HepG2 (cell line): ENCODE results near the gene KLRD1. TPM values are rescaled to one million over a fixed set of nuclear protein-coding genes. Genes with fewer than 3 reads are reported as not detected.

Source experiments
- ATAC-seq: fragments of 200-7000 bp; cut with Tn5 transposase; 3 replicates; pipeline ENCODE4 v1.9.1; 2020; ENCODE audit warnings: mild to moderate bottlenecking, moderate library complexity
- BruUV-seq: library from RNA; stranded (reverse); fragments of 400-500 nt; replicated peaks from 2 replicates; lab custom pipeline; 2021; lab: Mats Ljungman, UMichigan
- CTCF ChIA-PET: fragments of 300-600 bp; formaldehyde crosslinking; extraction: SDS; loops from one replicate; lab custom pipeline; 2021; ENCODE audit warnings: low total read pairs, inconsistent platforms, low intra/inter-chr PET ratio; lab: Yijun Ruan, JAX
- POLR2A ChIA-PET: fragments of 350-600 bp; sonication (Branson Sonifier 250); formaldehyde crosslinking; loops from one replicate; lab custom pipeline; 2020; ENCODE audit warnings: antibody characterized with exemption, inconsistent platforms; lab: Yijun Ruan, JAX
- DNase-seq: peaks from one replicate; pipeline ENCODE4 v3.0.0-alpha.2; 2015; ENCODE audit warnings: low spot score
- FAIRE-seq: peaks from 3 replicates; lab custom pipeline; 2011; peaks lifted over from hg19 to GRCh38; lab: Jason Lieb, UNC
- H2AFZ ChIP-seq: one replicate; pipeline ENCODE4 v1.6.1; 2011; ENCODE audit warnings: low read length, inconsistent platforms
- H3K27ac ChIP-seq: fragments of 300-600 bp; 3 replicates; pipeline ENCODE4 v1.8.0; 2011; ENCODE audit warnings: mixed run types, mild to moderate bottlenecking, mixed read lengths, low read length, inconsistent platforms; ENCODE audit not compliant: insufficient read depth; ENCODE audit errors: extremely low read length
- H3K27me3 ChIP-seq, 2 experiments: fragments of 200-600 bp in 1 of 2; 2 replicates in 1 of 2; 3 replicates in 1 of 2; pipeline versions ENCODE4 v1.6.0 to v1.8.0; 2011; ENCODE audit warnings: low read length in 2 of 2, mild to moderate bottlenecking in 2 of 2, moderate library complexity in 2 of 2, inconsistent platforms in 1 of 2; ENCODE audit not compliant: insufficient read depth in 2 of 2, control insufficient read depth in 1 of 2
- H3K36me3 ChIP-seq, 2 experiments: fragments of 200-600 bp in 1 of 2; replicated peaks in 1 of 2; 2 replicates in 1 of 2; 3 replicates in 1 of 2; pipeline versions ENCODE4 v1.5.1 to v1.8.0; 2011; ENCODE audit warnings: low read length in 2 of 2, inconsistent platforms in 1 of 2; ENCODE audit not compliant: insufficient read depth in 2 of 2, control insufficient read depth in 1 of 2
- H3K4me1 ChIP-seq: 2 replicates; pipeline ENCODE4 v1.5.1; 2012; ENCODE audit warnings: low read length, inconsistent platforms; ENCODE audit not compliant: insufficient read depth
- H3K4me2 ChIP-seq: 2 replicates; pipeline ENCODE4 v1.6.0; 2011; ENCODE audit warnings: low read depth, low read length, inconsistent platforms
- H3K4me3 ChIP-seq, 3 experiments: fragments of 200-600 bp in 1 of 3; sonication (generic), shearing (Covaris generic) in 1 of 3; replicated peaks in 1 of 3; 2 replicates each; pipeline ENCODE4 v1.5.1; 2011 to 2016; ENCODE audit warnings: low read length in 3 of 3, inconsistent platforms in 2 of 3, low read depth in 2 of 3, mild to moderate bottlenecking in 2 of 3, control low read depth in 1 of 3, mixed read lengths in 1 of 3; ENCODE audit not compliant: insufficient read depth in 1 of 3
- H3K79me2 ChIP-seq: one replicate; pipeline ENCODE4 v1.6.1; 2011; ENCODE audit warnings: low read length, inconsistent platforms; ENCODE audit not compliant: insufficient read depth
- H3K9ac ChIP-seq: 2 replicates; pipeline ENCODE4 v1.6.0; 2011; ENCODE audit warnings: mild to moderate bottlenecking, low read depth, low read length, inconsistent platforms; ENCODE audit not compliant: insufficient read depth
- H3K9me3 ChIP-seq: 2 replicates; pipeline ENCODE4 v1.5.1; 2012; ENCODE audit warnings: mild to moderate bottlenecking, low read length
- H4K20me1 ChIP-seq: 2 replicates; pipeline ENCODE4 v1.6.0; 2011; ENCODE audit warnings: inconsistent platforms, mild to moderate bottlenecking, low read length, moderate library complexity; ENCODE audit not compliant: insufficient read depth
- DMAP1 ChIP-seq: IDR thresholded peaks from 2 replicates; pipeline ENCODE4 v1.6.1; 2016
- KLF16 ChIP-seq, 2 experiments: sonication (generic) in 1 of 2; formaldehyde crosslinking in 1 of 2; IDR thresholded peaks; 2 replicates each; pipeline versions ENCODE4 v1.6.1 to v1.8.0; 2016 to 2023; ENCODE audit warnings: missing genetic modification reagents in 2 of 2, missing compliant biosample characterization in 1 of 2
- NR2F6 ChIP-seq, 2 experiments: IDR thresholded peaks; 2 replicates each; pipeline ENCODE4 v1.6.1; 2016; ENCODE audit warnings: antibody characterized with exemption in 1 of 2, mild to moderate bottlenecking in 1 of 2
- REL ChIP-seq: sonication (generic); formaldehyde crosslinking; conservative IDR thresholded peaks from 2 replicates; pipeline ENCODE4 v1.8.0; 2022; ENCODE audit warnings: mild to moderate bottlenecking, missing genetic modification reagents, moderate library complexity
- SP2 ChIP-seq: sonication (generic); formaldehyde crosslinking; IDR thresholded peaks from 2 replicates; pipeline ENCODE4 v1.5.1; 2020; ENCODE audit warnings: mild to moderate bottlenecking, missing genetic modification reagents
- TRIM24 ChIP-seq: sonication (generic); formaldehyde crosslinking; IDR thresholded peaks from 2 replicates; pipeline ENCODE4 v1.8.0; 2022; ENCODE audit warnings: mild to moderate bottlenecking, missing genetic modification reagents
- YY1 ChIP-seq: IDR thresholded peaks from 2 replicates; pipeline ENCODE4 v1.6.1; 2011; ENCODE audit warnings: low read length, low read depth, moderate library complexity, mild to moderate bottlenecking; ENCODE audit not compliant: insufficient read depth, insufficient replicate concordance
- ZFYVE20 ChIP-seq: sonication (generic); formaldehyde crosslinking; IDR thresholded peaks from 2 replicates; pipeline ENCODE4 v1.8.0; 2023; ENCODE audit warnings: low read depth, mild to moderate bottlenecking, moderate library complexity, missing genetic modification reagents, borderline replicate concordance
- ZNF33B ChIP-seq: sonication (generic); formaldehyde crosslinking; IDR thresholded peaks from 2 replicates; pipeline ENCODE4 v1.5.1; 2020; ENCODE audit warnings: mild to moderate bottlenecking, missing genetic modification reagents
- ZNF776 ChIP-seq: sonication (generic); formaldehyde crosslinking; IDR thresholded peaks from 2 replicates; pipeline ENCODE4 v1.4.0; 2020; ENCODE audit warnings: mild to moderate bottlenecking, missing genetic modification reagents
- ZNF781 ChIP-seq: sonication (generic); formaldehyde crosslinking; IDR thresholded peaks from 2 replicates; pipeline ENCODE4 v1.5.1; 2020; ENCODE audit warnings: borderline replicate concordance, mild to moderate bottlenecking, missing genetic modification reagents; ENCODE audit errors: not compliant biosample characterization
- WGBS: methylation state at CpG from one replicate; pipeline ENCODE4 v1.1.6; 2017; ENCODE audit warnings: low lambda C conversion rate; 5-methylcytosine and 5-hydroxymethylcytosine counted together
- in situ Hi-C: cut with HindIII; loops from 2 replicates; pipeline ENCODE4 v1.10.0; 2017; ENCODE audit warnings: low pct_unique_long_range_greater_than_20kb; ENCODE audit not compliant: extremely low pct_ligation_motif_present
- intact Hi-C: fragments of 100-400 bp; cut with micrococcal nuclease; formaldehyde crosslinking; loops from one replicate; pipeline ENCODE4 v1.10.0; 2022; ENCODE audit not compliant: unreplicated experiment
- polyA plus RNA-seq, 8 experiments: library from polyadenylated mRNA; depleted of rRNA in 3 of 8; stranded (reverse) in 7 of 8; unstranded in 1 of 8; fragments of >200 nt; fragmentation: Illumina TruSeq in 4 of 8; extraction: Trizol in 4 of 8; gene quantifications; 2 replicates each; pipeline versions ENCODE4 v1.2.1 to v1.2.3, GENCODE V29; 2011 to 2016; ENCODE audit warnings: low read depth in 4 of 8, missing spikeins in 1 of 8, mixed read lengths in 1 of 8; ENCODE audit not compliant: insufficient read depth in 1 of 8
- total RNA-seq, 5 experiments: library from RNA; depleted of rRNA; stranded (reverse); fragments of >200 nt; fragmentation: Illumina TruSeq; extraction: Trizol; gene quantifications; 2 replicates each; pipeline ENCODE4 v1.2.3, GENCODE V29; 2016; ENCODE audit warnings: low read depth in 1 of 5
- TF ChIP-seq, protein P1 (sequence below): sonication (generic); formaldehyde crosslinking; IDR thresholded peaks from 2 replicates; pipeline ENCODE4 v1.5.1; 2020; ENCODE audit warnings: mild to moderate bottlenecking, missing genetic modification reagents, moderate library complexity
- TF ChIP-seq, protein P2 (sequence below): sonication (generic); formaldehyde crosslinking; IDR thresholded peaks from 2 replicates; pipeline ENCODE4 v1.8.1; 2022; ENCODE audit warnings: low read depth, mild to moderate bottlenecking, missing genetic modification reagents
- TF ChIP-seq, protein P3 (sequence below): sonication (generic); formaldehyde crosslinking; IDR thresholded peaks from 2 replicates; pipeline ENCODE4 v1.5.0; 2020; ENCODE audit warnings: missing genetic modification reagents
- TF ChIP-seq, protein P4 (sequence below): sonication (generic); formaldehyde crosslinking; IDR thresholded peaks from 2 replicates; pipeline ENCODE4 v1.8.1; 2023; ENCODE audit warnings: mild to moderate bottlenecking, moderate library complexity, missing genetic modification reagents
- TF ChIP-seq, protein P5 (sequence below): sonication (generic); formaldehyde crosslinking; IDR thresholded peaks from 2 replicates; pipeline ENCODE4 v1.4.0; 2020; ENCODE audit warnings: missing genetic modification reagents, mild to moderate bottlenecking, borderline replicate concordance

KLRD1 gene
- total and polyA plus RNA-seq, 2 of the 13 experiments (the other 11 are each of a cell fraction or from before 2014, with no cell fraction given): 0.01 TPM; not detected in 1

DNA sequence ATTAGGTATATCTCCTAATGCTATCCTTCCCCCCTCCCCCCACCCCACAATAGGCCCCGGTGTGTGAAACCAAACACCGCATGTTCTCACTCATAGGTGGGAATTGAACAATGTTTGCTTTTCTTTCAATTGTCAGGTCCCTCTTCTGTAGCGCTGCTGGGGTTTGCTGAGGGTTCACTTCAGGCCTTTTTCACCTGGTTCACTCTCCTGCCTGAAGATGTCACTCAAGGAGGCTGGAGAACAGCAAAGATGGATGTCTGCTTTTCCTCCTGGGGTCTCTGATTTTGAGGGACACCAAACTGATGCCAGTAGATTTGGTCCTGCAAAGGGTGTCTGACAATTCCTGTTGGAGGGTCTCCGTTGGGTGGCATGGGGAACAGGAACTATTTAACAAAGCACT, 46.4 kb downstream of the KLRD1 start (continued):
- no peak for TF ChIP-seq NR2F6 (IDR thresholded peaks at IDR 0.05)
- TF ChIP-seq NR2F6 (CRISPR knock-in tag; IDR thresholded peaks at IDR 0.05): no peak

DNA sequence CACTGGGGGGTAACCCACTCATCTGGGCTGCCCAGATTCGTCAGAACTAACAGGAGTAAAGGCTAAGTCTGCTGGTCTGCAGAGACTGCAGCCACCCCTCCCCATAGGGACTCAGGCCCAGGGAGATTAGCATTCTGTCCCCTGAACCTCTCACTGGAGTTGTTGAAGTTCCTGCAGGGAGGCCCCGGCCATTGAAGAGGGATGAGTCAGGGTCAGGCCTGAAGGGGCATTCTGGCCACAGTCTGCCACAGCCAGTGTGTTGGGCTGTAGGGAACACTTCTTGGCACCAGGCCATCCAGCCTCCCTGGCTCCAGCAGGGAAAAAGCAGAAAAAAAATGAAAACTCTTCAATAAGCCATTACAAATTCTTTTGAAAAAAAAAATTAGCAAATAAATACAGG, 46.8 kb downstream of the KLRD1 start:
- FAIRE-seq (no peak), DNase-seq (peak; percentile 19), ATAC-seq (no peak)
- Histone ChIP-seq H2AFZ (no peak overlapping the region), H3K27ac (no peak overlapping the region), H3K4me3 (no peak overlapping the region), H3K36me3 (no peaks in the 10 kb centered on the region), H4K20me1 (no peaks in the 10 kb centered on the region), H3K79me2 (no peaks in the 10 kb centered on the region), H3K9me3 (no peaks in the 10 kb centered on the region), H3K4me2 (no peak overlapping the region), H3K27me3 (no peaks in the 10 kb centered on the region), H3K4me1 (no peaks in the 10 kb centered on the region), H3K9ac (no peak overlapping the region)
- intact Hi-C loops: no loop called here
- in situ Hi-C loops: no loop called here
- WGBS: 0% methylated on average over 2 of the region's 2 CpGs
- ChIA-PET CTCF (no interaction called here), POLR2A (no interaction called here)
- BruUV-seq: no TSS peak
- TF ChIP-seq ZNF33B (CRISPR knock-in tag): no peak
- TF ChIP-seq, protein P1, sequence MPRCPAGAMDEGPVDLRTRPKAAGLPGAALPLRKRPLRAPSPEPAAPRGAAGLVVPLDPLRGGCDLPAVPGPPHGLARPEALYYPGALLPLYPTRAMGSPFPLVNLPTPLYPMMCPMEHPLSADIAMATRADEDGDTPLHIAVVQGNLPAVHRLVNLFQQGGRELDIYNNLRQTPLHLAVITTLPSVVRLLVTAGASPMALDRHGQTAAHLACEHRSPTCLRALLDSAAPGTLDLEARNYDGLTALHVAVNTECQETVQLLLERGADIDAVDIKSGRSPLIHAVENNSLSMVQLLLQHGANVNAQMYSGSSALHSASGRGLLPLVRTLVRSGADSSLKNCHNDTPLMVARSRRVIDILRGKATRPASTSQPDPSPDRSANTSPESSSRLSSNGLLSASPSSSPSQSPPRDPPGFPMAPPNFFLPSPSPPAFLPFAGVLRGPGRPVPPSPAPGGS: no peak
- no peak for TF ChIP-seq ZNF781
- no peak for TF ChIP-seq TRIM24 (CRISPR knock-in tag)
- TF ChIP-seq KLF16 (CRISPR knock-in tag; IDR thresholded peaks at IDR 0.05): no peak
- TF ChIP-seq, protein P2, sequence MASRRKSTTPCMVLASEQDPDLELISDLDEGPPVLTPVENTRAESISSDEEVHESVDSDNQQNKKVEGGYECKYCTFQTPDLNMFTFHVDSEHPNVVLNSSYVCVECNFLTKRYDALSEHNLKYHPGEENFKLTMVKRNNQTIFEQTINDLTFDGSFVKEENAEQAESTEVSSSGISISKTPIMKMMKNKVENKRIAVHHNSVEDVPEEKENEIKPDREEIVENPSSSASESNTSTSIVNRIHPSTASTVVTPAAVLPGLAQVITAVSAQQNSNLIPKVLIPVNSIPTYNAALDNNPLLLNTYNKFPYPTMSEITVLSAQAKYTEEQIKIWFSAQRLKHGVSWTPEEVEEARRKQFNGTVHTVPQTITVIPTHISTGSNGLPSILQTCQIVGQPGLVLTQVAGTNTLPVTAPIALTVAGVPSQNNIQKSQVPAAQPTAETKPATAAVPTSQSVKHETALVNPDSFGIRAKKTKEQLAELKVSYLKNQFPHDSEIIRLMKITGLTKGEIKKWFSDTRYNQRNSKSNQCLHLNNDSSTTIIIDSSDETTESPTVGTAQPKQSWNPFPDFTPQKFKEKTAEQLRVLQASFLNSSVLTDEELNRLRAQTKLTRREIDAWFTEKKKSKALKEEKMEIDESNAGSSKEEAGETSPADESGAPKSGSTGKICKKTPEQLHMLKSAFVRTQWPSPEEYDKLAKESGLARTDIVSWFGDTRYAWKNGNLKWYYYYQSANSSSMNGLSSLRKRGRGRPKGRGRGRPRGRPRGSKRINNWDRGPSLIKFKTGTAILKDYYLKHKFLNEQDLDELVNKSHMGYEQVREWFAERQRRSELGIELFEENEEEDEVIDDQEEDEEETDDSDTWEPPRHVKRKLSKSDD (CRISPR knock-in tag): no peak
- TF ChIP-seq, protein P3, sequence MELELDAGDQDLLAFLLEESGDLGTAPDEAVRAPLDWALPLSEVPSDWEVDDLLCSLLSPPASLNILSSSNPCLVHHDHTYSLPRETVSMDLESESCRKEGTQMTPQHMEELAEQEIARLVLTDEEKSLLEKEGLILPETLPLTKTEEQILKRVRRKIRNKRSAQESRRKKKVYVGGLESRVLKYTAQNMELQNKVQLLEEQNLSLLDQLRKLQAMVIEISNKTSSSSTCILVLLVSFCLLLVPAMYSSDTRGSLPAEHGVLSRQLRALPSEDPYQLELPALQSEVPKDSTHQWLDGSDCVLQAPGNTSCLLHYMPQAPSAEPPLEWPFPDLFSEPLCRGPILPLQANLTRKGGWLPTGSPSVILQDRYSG (CRISPR knock-in tag): no peak
- no peak for TF ChIP-seq ZFYVE20
- TF ChIP-seq, protein P4, sequence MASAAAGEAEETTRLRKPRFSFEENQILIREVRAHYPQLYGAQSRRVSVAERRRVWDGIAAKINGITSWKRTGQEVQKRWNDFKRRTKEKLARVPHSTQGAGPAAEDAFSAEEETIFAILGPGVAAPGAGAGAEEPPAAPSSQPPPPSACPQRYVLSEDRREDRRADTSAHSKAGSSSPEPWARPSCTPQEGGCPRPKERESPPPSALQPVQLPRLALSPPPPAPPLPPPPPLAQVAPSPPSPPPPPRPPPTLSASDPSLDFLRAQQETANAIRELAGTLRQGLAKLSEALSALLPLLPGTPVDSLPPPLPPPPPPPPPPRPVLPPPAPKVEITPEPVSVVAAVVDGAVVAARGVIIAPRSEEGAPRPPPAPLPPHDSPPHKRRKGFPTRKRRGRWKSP (CRISPR knock-in tag): no peak
- TF ChIP-seq DMAP1 (CRISPR knock-in tag): no peak
- no peak for TF ChIP-seq YY1
- TF ChIP-seq ZNF776 (CRISPR knock-in tag): no peak
- TF ChIP-seq, protein P5, sequence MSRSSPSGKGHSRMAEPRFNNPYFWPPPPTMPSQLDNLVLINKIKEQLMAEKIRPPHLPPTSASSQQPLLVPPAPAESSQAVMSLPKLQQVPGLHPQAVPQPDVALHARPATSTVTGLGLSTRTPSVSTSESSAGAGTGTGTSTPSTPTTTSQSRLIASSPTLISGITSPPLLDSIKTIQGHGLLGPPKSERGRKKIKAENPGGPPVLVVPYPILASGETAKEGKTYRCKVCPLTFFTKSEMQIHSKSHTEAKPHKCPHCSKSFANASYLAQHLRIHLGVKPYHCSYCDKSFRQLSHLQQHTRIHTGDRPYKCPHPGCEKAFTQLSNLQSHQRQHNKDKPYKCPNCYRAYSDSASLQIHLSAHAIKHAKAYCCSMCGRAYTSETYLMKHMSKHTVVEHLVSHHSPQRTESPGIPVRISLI: no peak
- no peak for TF ChIP-seq REL
- TF ChIP-seq SP2 (CRISPR knock-in tag): no peak
